C4-2B (cell line): Measurements from ENCODE around the gene SCAND1.

Source experiments
- CTCF ChIP-seq: fragments of 450-650 bp; conservative IDR thresholded peaks from 2 replicates; pipeline ENCODE4 v1.5.1; 2017; ENCODE audit warnings: mild to moderate bottlenecking
- ZFX ChIP-seq: fragments of 450-650 bp; IDR thresholded peaks from 2 replicates; pipeline ENCODE4 v1.6.1; 2017

GRCh38 chr20:35929301-35929700 lies 25.0 kb downstream of the SCAND1 start:
- TF ChIP-seq CTCF: no peak
- TF ChIP-seq ZFX: no peak
